ENCODE results near the gene PPHLN1.
A peak's percentile ranks its signal among the peaks of the same experiment; 100 is the strongest.
"Not testable (repeated sequence)": the region's sequence is repeated elsewhere in the genome, so short reads cannot be mapped to it uniquely, and the experiment has no call there.

Gene PPHLN1

GRCh38 chr12:42325326-42325652, 678 bp upstream of the PPHLN1 start:
- no peak for DNase-seq

- peak; percentile 24 for DNase-seq
These were observed 717 bp downstream of the PPHLN1 start for GRCh38 chr12:42326541-42327226.

GRCh38 chr12:42327227-42327590, 1.2 kb downstream of the PPHLN1 start:
- DNase-seq: no peak

GRCh38 chr12:42330097-42330496, 4.1 kb downstream of the PPHLN1 start:
- not testable (repeated sequence) for DNase-seq

- DNase-seq: peak; percentile 9
These were observed 6.6 kb downstream of the PPHLN1 start for GRCh38 chr12:42332301-42333285.

- no peak for DNase-seq
These were observed 10.3 kb downstream of the PPHLN1 start for GRCh38 chr12:42336286-42336685.

- no peak for DNase-seq
These were observed 12.3 kb downstream of the PPHLN1 start for GRCh38 chr12:42338280-42338679.

- no peak for DNase-seq
These were observed 16.1 kb downstream of the PPHLN1 start for GRCh38 chr12:42342028-42342427.

- DNase-seq: no peak
These were observed 17.8 kb downstream of the PPHLN1 start for GRCh38 chr12:42343721-42344120.

GRCh38 chr12:42346403-42347002, 20.5 kb downstream of the PPHLN1 start:
- no peak for DNase-seq

GRCh38 chr12:42349119-42350020, 23.4 kb downstream of the PPHLN1 start:
- DNase-seq: not testable (repeated sequence)

GRCh38 chr12:42350021-42350407, 24.0 kb downstream of the PPHLN1 start:
- DNase-seq: not testable (repeated sequence)

GRCh38 chr12:42356344-42356743, 30.4 kb downstream of the PPHLN1 start:
- no peak for DNase-seq

GRCh38 chr12:42360747-42361403, 34.9 kb downstream of the PPHLN1 start:
- no peak for DNase-seq

GRCh38 chr12:42361909-42362646, 36.1 kb downstream of the PPHLN1 start:
- DNase-seq: no peak

- DNase-seq: peak; percentile 23
These were observed 36.8 kb downstream of the PPHLN1 start for GRCh38 chr12:42362647-42363260.

GRCh38 chr12:42364692-42365091, 38.7 kb downstream of the PPHLN1 start:
- DNase-seq: no peak

GRCh38 chr12:42365486-42365885, 39.5 kb downstream of the PPHLN1 start:
- DNase-seq: no peak

- no peak for DNase-seq
These were observed 44.0 kb downstream of the PPHLN1 start for GRCh38 chr12:42370013-42370412.

GRCh38 chr12:42372154-42372791, 46.3 kb downstream of the PPHLN1 start:
- peak; percentile 22 for DNase-seq

All from kidney glomerular epithelial cell (primary cell).